Neural crest cell (in vitro differentiated cells): ENCODE results near the gene FAM171A2. TPM values are rescaled to one million over a fixed set of nuclear protein-coding genes. Genes with fewer than 3 reads are reported as not detected.
"Not testable (repeated sequence)": the region's sequence is repeated elsewhere in the genome, so short reads cannot be mapped to it uniquely, and the experiment has no call there.

Experiments
- DNase-seq: peaks from one replicate; pipeline ENCODE4 v3.0.0; 2021; ENCODE audit warnings: low read depth, mixed read lengths, low spot score
- H3K27ac Mint-ChIP-seq: one replicate; pipeline ENCODE4 v1.8.0; 2021; ENCODE audit warnings: mild to moderate bottlenecking, mixed read lengths; ENCODE audit not compliant: unreplicated experiment
- H3K27me3 Mint-ChIP-seq: 2 replicates; pipeline ENCODE4 v1.8.0; 2021; ENCODE audit warnings: low read depth, mild to moderate bottlenecking, mixed read lengths
- H3K36me3 Mint-ChIP-seq: 2 replicates; pipeline ENCODE4 v1.8.0; 2021; ENCODE audit warnings: low read depth, mild to moderate bottlenecking, mixed read lengths
- H3K4me1 Mint-ChIP-seq: 2 replicates; pipeline ENCODE4 v1.8.0; 2021; ENCODE audit warnings: mixed read lengths
- H3K4me3 Mint-ChIP-seq: one replicate; pipeline ENCODE4 v1.8.0; 2021; ENCODE audit warnings: mild to moderate bottlenecking, mixed read lengths
- H3K9me3 Mint-ChIP-seq: 2 replicates; pipeline ENCODE4 v1.8.0; 2021; ENCODE audit warnings: mixed read lengths
- CTCF ChIP-seq: fragments of 200-600 bp; sonication (generic); conservative IDR thresholded peaks from 2 replicates; pipeline ENCODE4 v1.5.0; 2021; ENCODE audit warnings: antibody characterized with exemption, mild to moderate bottlenecking
- total RNA-seq: library from RNA; stranded (reverse); gene quantifications from 2 replicates; pipeline ENCODE4 v1.2.1, GENCODE V29; 2021

Gene FAM171A2
- total RNA-seq, 1 donor from 2014 or later: 51.9 TPM

DNA sequence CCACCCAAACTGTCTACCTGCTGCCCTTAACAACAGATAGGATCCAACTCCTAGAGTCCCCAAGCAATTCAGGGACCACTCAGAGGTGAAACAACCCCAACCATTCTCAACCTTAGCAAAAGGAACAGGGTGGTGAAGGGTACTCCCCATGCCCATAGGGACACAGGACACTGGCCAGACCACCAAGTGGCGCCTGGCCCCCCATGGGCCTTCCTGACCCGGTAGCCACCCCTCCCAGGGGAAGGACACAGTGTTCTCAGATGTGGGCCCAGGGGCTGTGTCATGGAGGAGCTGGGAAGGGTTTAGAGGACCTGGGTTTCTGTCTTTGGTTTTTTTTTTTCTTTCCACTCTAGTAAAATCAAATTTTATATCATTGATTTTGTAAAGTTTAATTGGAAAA lies 29.3 kb downstream of the FAM171A2 start:
- no peak for TF ChIP-seq CTCF
- no peak overlapping the region for H3K4me3 Mint-ChIP-seq
- H3K4me1 Mint-ChIP-seq: peaks cover 5% of the 10 kb centered on the region
- no peaks in the 10 kb centered on the region for H3K36me3 Mint-ChIP-seq
- peaks cover 40% of the 10 kb centered on the region for H3K27me3 Mint-ChIP-seq
- DNase-seq: no peak
- H3K27ac Mint-ChIP-seq: no peak overlapping the region
- no peaks in the 10 kb centered on the region for H3K9me3 Mint-ChIP-seq

- no peak for DNase-seq
- Mint-ChIP-seq H3K4me3 (no peak overlapping the region), H3K9me3 (no peaks in the 10 kb centered on the region), H3K4me1 (peaks cover 5% of the 10 kb centered on the region), H3K36me3 (no peaks in the 10 kb centered on the region), H3K27ac (no peak overlapping the region), H3K27me3 (peaks cover 36% of the 10 kb centered on the region)
- TF ChIP-seq CTCF: no peak
These were observed 30.3 kb downstream of the FAM171A2 start for GRCh38 chr17:44333371-44333770.

- H3K9me3 Mint-ChIP-seq: no peaks in the 10 kb centered on the region
- peak; percentile 88 for TF ChIP-seq CTCF
- peak overlapping the region; percentile 29 for H3K4me3 Mint-ChIP-seq
- H3K27me3 Mint-ChIP-seq: peaks cover 34% of the 10 kb centered on the region
- peak; percentile 84 for DNase-seq
- peaks cover 14% of the 10 kb centered on the region for H3K4me1 Mint-ChIP-seq
- H3K36me3 Mint-ChIP-seq: no peaks in the 10 kb centered on the region
- H3K27ac Mint-ChIP-seq: no peak overlapping the region
These were observed 32.3 kb downstream of the FAM171A2 start for GRCh38 chr17:44331249-44331760.

DNA sequence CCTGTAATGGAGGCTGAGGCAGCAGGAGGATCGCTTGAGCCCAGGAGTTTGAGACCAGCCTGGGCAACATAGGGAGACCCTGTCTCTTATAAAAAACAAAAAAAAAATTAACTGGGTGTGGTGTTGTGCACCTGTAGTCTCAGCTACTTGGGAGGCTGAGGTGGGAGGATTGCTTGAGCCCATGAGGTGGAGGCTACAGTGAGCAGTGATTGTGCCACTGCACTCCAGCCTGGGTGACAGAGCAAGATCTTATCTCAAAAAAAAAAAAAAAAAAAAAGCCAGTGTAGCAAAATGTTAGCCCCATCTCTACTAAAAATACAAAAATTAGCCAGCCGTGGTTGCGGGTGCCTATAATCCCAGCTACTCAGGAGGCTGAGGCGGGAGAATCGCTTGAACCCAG lies 33.4 kb downstream of the FAM171A2 start:
- H3K4me3 Mint-ChIP-seq, H3K9me3 Mint-ChIP-seq, H3K36me3 Mint-ChIP-seq, DNase-seq, H3K27ac Mint-ChIP-seq: not testable (repeated sequence)
- peaks cover 34% of the 10 kb centered on the region for H3K27me3 Mint-ChIP-seq
- peaks cover 19% of the 10 kb centered on the region for H3K4me1 Mint-ChIP-seq

GRCh38 chr17:44329516-44329915 lies 34.1 kb downstream of the FAM171A2 start:
- DNase-seq, H3K27ac Mint-ChIP-seq, H3K4me3 Mint-ChIP-seq, H3K9me3 Mint-ChIP-seq, H3K36me3 Mint-ChIP-seq: not testable (repeated sequence)
- Mint-ChIP-seq H3K27me3 (peaks cover 38% of the 10 kb centered on the region), H3K4me1 (peaks cover 22% of the 10 kb centered on the region)

- DNase-seq: no peak
- Mint-ChIP-seq H3K4me3 (peak overlapping the region; percentile 73), H3K27me3 (peaks cover 31% of the 10 kb centered on the region), H3K4me1 (peaks cover 28% of the 10 kb centered on the region), H3K27ac (no peak overlapping the region), H3K36me3 (no peaks in the 10 kb centered on the region), H3K9me3 (no peaks in the 10 kb centered on the region)
- no peak for TF ChIP-seq CTCF
These were observed 35.8 kb downstream of the FAM171A2 start for GRCh38 chr17:44327715-44328449.
